Activated CD4-positive, alpha-beta T cell treated with anti-CD3 and anti-CD28 coated beads, Interleukin-2, amount 50 U/mL, for 24 hours (primary cell): ENCODE results near the gene ACTN3.
"Not testable (repeated sequence)": the region's sequence is repeated elsewhere in the genome, so short reads cannot be mapped to it uniquely, and the experiment has no call there.

ENCODE experiments used
- DNase-seq, 2 donors: peaks; one replicate each; pipeline ENCODE4 v3.0.0-alpha.2; 2020; ENCODE audit warnings: low read depth in 1 of 2, low spot score in 1 of 2

The ACTN3 gene

GRCh38 chr11:66595245-66595904 lies 48.7 kb downstream of the ACTN3 start:
- DNase-seq, result no peak

- no peak for DNase-seq
These were observed 52.3 kb downstream of the ACTN3 start for GRCh38 chr11:66598993-66599392.

- no peak for DNase-seq
These were observed 53.5 kb downstream of the ACTN3 start for GRCh38 chr11:66600219-66600618.

- no peak for DNase-seq
These were observed 54.0 kb downstream of the ACTN3 start for GRCh38 chr11:66600631-66601233.

GRCh38 chr11:66603072-66603471 lies 56.4 kb downstream of the ACTN3 start:
- DNase-seq, result no peak

GRCh38 chr11:66604155-66604554 lies 57.5 kb downstream of the ACTN3 start:
- DNase-seq, result no peak

- DNase-seq, result not testable (repeated sequence)
These were observed 59.9 kb downstream of the ACTN3 start for GRCh38 chr11:66606608-66607007.

GRCh38 chr11:66607126-66607834 lies 60.6 kb downstream of the ACTN3 start:
- DNase-seq, result no peak

- no peak for DNase-seq
These were observed 63.3 kb downstream of the ACTN3 start for GRCh38 chr11:66609721-66610617.

- DNase-seq, result no peak
These were observed 65.8 kb downstream of the ACTN3 start for GRCh38 chr11:66612458-66612857.
